ENCODE measurements around the gene UBE4A.

UBE4A gene

GRCh38 chr11:118401880-118402590 is 42.6 kb downstream of the UBE4A start:
- TF ChIP-seq TCF12 (IDR thresholded peaks at IDR 0.05; ENCODE audit: low read depth) (no peak), ZBTB7A (IDR thresholded peaks at IDR 0.05; ENCODE audit: low read depth) (no peak), EP300 (IDR thresholded peaks at IDR 0.05; ENCODE audit: borderline replicate concordance) (no peak), EGR1 (IDR thresholded peaks at IDR 0.05) (no peak), USF1 (IDR thresholded peaks at IDR 0.05) (no peak), RAD21 (IDR thresholded peaks at IDR 0.05; ENCODE audit: low read depth) (no peak)

- TF ChIP-seq NFIC (IDR thresholded peaks at IDR 0.05) (peak; percentile 38; the same call in 1 of the 2 replicates), EGR1 (IDR thresholded peaks at IDR 0.05) (no peak)
These were observed 47.3 kb downstream of the UBE4A start for GRCh38 chr11:118406599-118407166.

- TF ChIP-seq YY1 (IDR thresholded peaks at IDR 0.05; ENCODE audit: low read depth): no peak
- TF ChIP-seq ZBTB7A (IDR thresholded peaks at IDR 0.05; ENCODE audit: low read depth): no peak
- no peak for TF ChIP-seq CEBPB (IDR thresholded peaks at IDR 0.05)
- TF ChIP-seq EGR1 (IDR thresholded peaks at IDR 0.05): no peak
- TF ChIP-seq TCF12 (IDR thresholded peaks at IDR 0.05; ENCODE audit: low read depth): no peak
- TF ChIP-seq NFIC (IDR thresholded peaks at IDR 0.05): no peak
- no peak for TF ChIP-seq TEAD4 (IDR thresholded peaks at IDR 0.05)
- TF ChIP-seq FOXM1 (IDR thresholded peaks at IDR 0.05; ENCODE audit: borderline replicate concordance, low read depth): no peak
These were observed 50.8 kb downstream of the UBE4A start for GRCh38 chr11:118410055-118410745.

- TF ChIP-seq FOXM1 (IDR thresholded peaks at IDR 0.05; ENCODE audit: borderline replicate concordance, low read depth): no peak
- TF ChIP-seq CREB1 (IDR thresholded peaks at IDR 0.05; ENCODE audit: low read depth): no peak
- TF ChIP-seq REST (IDR thresholded peaks at IDR 0.05; ENCODE audit: low read depth): no peak
- no peak for TF ChIP-seq YY1 (IDR thresholded peaks at IDR 0.05; ENCODE audit: low read depth)
- no peak for TF ChIP-seq ZBTB7A (IDR thresholded peaks at IDR 0.05; ENCODE audit: low read depth)
These were observed 52.1 kb downstream of the UBE4A start for GRCh38 chr11:118411530-118411929.

- TF ChIP-seq YY1 (IDR thresholded peaks at IDR 0.05; ENCODE audit: low read depth) (no peak), FOXM1 (IDR thresholded peaks at IDR 0.05; ENCODE audit: borderline replicate concordance, low read depth) (no peak), EGR1 (IDR thresholded peaks at IDR 0.05) (no peak), ZBTB7A (IDR thresholded peaks at IDR 0.05; ENCODE audit: low read depth) (no peak), RAD21 (IDR thresholded peaks at IDR 0.05; ENCODE audit: low read depth) (no peak), TAF1 (IDR thresholded peaks at IDR 0.05; ENCODE audit: low read depth) (no peak), USF1 (IDR thresholded peaks at IDR 0.05) (no peak), CREB1 (IDR thresholded peaks at IDR 0.05; ENCODE audit: low read depth) (no peak), NFIC (IDR thresholded peaks at IDR 0.05) (no peak), MAX (IDR thresholded peaks at IDR 0.05) (no peak), REST (IDR thresholded peaks at IDR 0.05; ENCODE audit: low read depth) (no peak), EP300 (IDR thresholded peaks at IDR 0.05; ENCODE audit: borderline replicate concordance) (no peak), CEBPB (IDR thresholded peaks at IDR 0.05) (no peak), TEAD4 (IDR thresholded peaks at IDR 0.05) (no peak), TCF12 (IDR thresholded peaks at IDR 0.05; ENCODE audit: low read depth) (no peak)
These were observed 53.5 kb downstream of the UBE4A start for GRCh38 chr11:118412921-118413320.

- TF ChIP-seq YY1 (IDR thresholded peaks at IDR 0.05; ENCODE audit: low read depth): no peak
- no peak for TF ChIP-seq NFIC (IDR thresholded peaks at IDR 0.05)
- TF ChIP-seq TEAD4 (IDR thresholded peaks at IDR 0.05): no peak
- no peak for TF ChIP-seq ZBTB7A (IDR thresholded peaks at IDR 0.05; ENCODE audit: low read depth)
- no peak for TF ChIP-seq REST (IDR thresholded peaks at IDR 0.05; ENCODE audit: low read depth)
- no peak for TF ChIP-seq FOXM1 (IDR thresholded peaks at IDR 0.05; ENCODE audit: borderline replicate concordance, low read depth)
- no peak for TF ChIP-seq CEBPB (IDR thresholded peaks at IDR 0.05)
- no peak for TF ChIP-seq CREB1 (IDR thresholded peaks at IDR 0.05; ENCODE audit: low read depth)
- TF ChIP-seq TAF1 (IDR thresholded peaks at IDR 0.05; ENCODE audit: low read depth): no peak
- TF ChIP-seq MAX (IDR thresholded peaks at IDR 0.05): no peak
- TF ChIP-seq EGR1 (IDR thresholded peaks at IDR 0.05): no peak
- no peak for TF ChIP-seq USF1 (IDR thresholded peaks at IDR 0.05)
- no peak for TF ChIP-seq RAD21 (IDR thresholded peaks at IDR 0.05; ENCODE audit: low read depth)
These were observed 55.8 kb downstream of the UBE4A start for GRCh38 chr11:118415062-118415738.

Measured in Ishikawa (cell line).